Vagina (tissue), 2 donors: ENCODE measurements around the gene SDK2.

ENCODE experiments used
- CTCF ChIP-seq, 3 experiments: fragments of 450-650 bp in 2 of 3; fragments of 200-600 bp in 1 of 3; sonication (generic) in 1 of 3; IDR thresholded peaks; one replicate each; pipeline ENCODE4 v1.5.1; 2017 to 2019; ENCODE audit warnings: antibody characterized with exemption in 3 of 3, mild to moderate bottlenecking in 2 of 3, moderate library complexity in 2 of 3
- POLR2A ChIP-seq, 2 donors: fragments of 450-650 bp; IDR thresholded peaks; one replicate each; pipeline ENCODE4 v1.6.1; 2017; ENCODE audit warnings: antibody characterized with exemption in 2 of 2, mild to moderate bottlenecking in 2 of 2, moderate library complexity in 2 of 2
- POLR2AphosphoS5 ChIP-seq, 2 donors: sonication (generic); formaldehyde crosslinking; IDR thresholded peaks; one replicate each; pipeline ENCODE4 v1.9.0; 2017; ENCODE audit warnings: antibody characterized with exemption in 2 of 2, mild to moderate bottlenecking in 2 of 2, low read depth in 1 of 2; ENCODE audit not compliant: insufficient read depth in 1 of 2

GRCh38 chr17:73524941-73525679 is 119.1 kb downstream of the SDK2 start:
- TF ChIP-seq CTCF (IDR thresholded peaks at IDR 0.05) (no peak), POLR2AphosphoS5 (IDR thresholded peaks at IDR 0.05; ENCODE audit: insufficient read depth in 1 of 2, low read depth in 1 of 2) (no peak), POLR2A (IDR thresholded peaks at IDR 0.05) (no peak)
